ENCODE data around the gene MEF2B. TPM values are rescaled to one million over a fixed set of nuclear protein-coding genes. Genes with fewer than 3 reads are reported as not detected.

Gene MEF2B
- total and polyA plus RNA-seq, 2 donors (not counting 1 experiment from before 2014, with no cell fraction given): 0.33 to 0.35 TPM

- Histone ChIP-seq H3K27ac (ENCODE audit: insufficient read depth, low read length) (no peak overlapping the region), H3K9ac (ENCODE audit: insufficient read depth, low read length) (no peak overlapping the region), H2AFZ (ENCODE audit: low read length) (no peak overlapping the region), H3K4me2 (ENCODE audit: extremely low read depth, insufficient read depth, low read length) (no peak overlapping the region), H3K9me3 (ENCODE audit: control insufficient read depth, insufficient read depth, low read depth, low read length) (no peaks in the 10 kb centered on the region), H3K79me2 (ENCODE audit: control insufficient read depth, insufficient read depth, low read length) (no peaks in the 10 kb centered on the region), H3K27me3 (ENCODE audit: control insufficient read depth, insufficient read depth, low read length) (no peaks in the 10 kb centered on the region), H3K4me1 (ENCODE audit: control insufficient read depth, extremely low read depth, insufficient read depth, low read length) (no peaks in the 10 kb centered on the region), H3K4me3 (replicated peaks in 1 of 4; ENCODE audit: control extremely low read depth in 1 of 4, insufficient read depth in 1 of 4, low read depth in 3 of 4, low read length in 4 of 4) (no peak overlapping the region), H4K20me1 (ENCODE audit: control insufficient read depth, extremely low read depth, insufficient read depth, low read length) (no peaks in the 10 kb centered on the region), H3K36me3 (ENCODE audit: control insufficient read depth, insufficient read depth, low read length) (peaks cover 3% of the 10 kb centered on the region)
- no peak for DNase-seq (ENCODE audit: low read depth in 2 of 2)
- TF ChIP-seq EZH2 (IDR thresholded peaks at IDR 0.05; ENCODE audit: low read length, missing control alignments) (no peak), CTCF (conservative IDR thresholded peaks at IDR 0.05 in 1 of 2, IDR thresholded peaks at IDR 0.05 in 1 of 2; ENCODE audit: low read depth in 1 of 2, low read length in 2 of 2) (no peak)
These were observed 50.5 kb downstream of the MEF2B start for GRCh38 chr19:19119325-19120237.

GRCh38 chr19:19115954-19116353, 54.1 kb downstream of the MEF2B start:
- H3K4me1 ChIP-seq (ENCODE audit: control insufficient read depth, extremely low read depth, insufficient read depth, low read length): no peaks in the 10 kb centered on the region
- TF ChIP-seq CTCF (conservative IDR thresholded peaks at IDR 0.05 in 1 of 2, IDR thresholded peaks at IDR 0.05 in 1 of 2; ENCODE audit: low read depth in 1 of 2, low read length in 2 of 2) (peak; percentile 41 to 60), EZH2 (IDR thresholded peaks at IDR 0.05; ENCODE audit: low read length, missing control alignments) (no peak)
- no peak overlapping the region for H3K9ac ChIP-seq (ENCODE audit: insufficient read depth, low read length)
- no peaks in the 10 kb centered on the region for H3K79me2 ChIP-seq (ENCODE audit: control insufficient read depth, insufficient read depth, low read length)
- DNase-seq (ENCODE audit: low read depth in 2 of 2): no peak
- no peak overlapping the region for H2AFZ ChIP-seq (ENCODE audit: low read length)
- no peak overlapping the region for H3K4me2 ChIP-seq (ENCODE audit: extremely low read depth, insufficient read depth, low read length)
- H3K4me3 ChIP-seq (replicated peaks in 1 of 4; ENCODE audit: control extremely low read depth in 1 of 4, insufficient read depth in 1 of 4, low read depth in 3 of 4, low read length in 4 of 4): no peak overlapping the region
- H4K20me1 ChIP-seq (ENCODE audit: control insufficient read depth, extremely low read depth, insufficient read depth, low read length): no peaks in the 10 kb centered on the region
- no peaks in the 10 kb centered on the region for H3K27me3 ChIP-seq (ENCODE audit: control insufficient read depth, insufficient read depth, low read length)
- H3K36me3 ChIP-seq (ENCODE audit: control insufficient read depth, insufficient read depth, low read length): peaks cover 3% of the 10 kb centered on the region
- H3K9me3 ChIP-seq (ENCODE audit: control insufficient read depth, insufficient read depth, low read depth, low read length): no peaks in the 10 kb centered on the region
- H3K27ac ChIP-seq (ENCODE audit: insufficient read depth, low read length): no peak overlapping the region

GRCh38 chr19:19113040-19113626, 56.9 kb downstream of the MEF2B start:
- no peaks in the 10 kb centered on the region for H3K27me3 ChIP-seq (ENCODE audit: control insufficient read depth, insufficient read depth, low read length)
- H3K4me2 ChIP-seq (ENCODE audit: extremely low read depth, insufficient read depth, low read length): no peak overlapping the region
- no peak overlapping the region for H3K27ac ChIP-seq (ENCODE audit: insufficient read depth, low read length)
- H3K36me3 ChIP-seq (ENCODE audit: control insufficient read depth, insufficient read depth, low read length): no peaks in the 10 kb centered on the region
- H3K79me2 ChIP-seq (ENCODE audit: control insufficient read depth, insufficient read depth, low read length): no peaks in the 10 kb centered on the region
- no peak overlapping the region for H2AFZ ChIP-seq (ENCODE audit: low read length)
- no peaks in the 10 kb centered on the region for H4K20me1 ChIP-seq (ENCODE audit: control insufficient read depth, extremely low read depth, insufficient read depth, low read length)
- no peak overlapping the region for H3K9ac ChIP-seq (ENCODE audit: insufficient read depth, low read length)
- peaks cover 2% of the 10 kb centered on the region for H3K4me1 ChIP-seq (ENCODE audit: control insufficient read depth, extremely low read depth, insufficient read depth, low read length)
- no peaks in the 10 kb centered on the region for H3K9me3 ChIP-seq (ENCODE audit: control insufficient read depth, insufficient read depth, low read depth, low read length)
- H3K4me3 ChIP-seq (replicated peaks in 1 of 4; ENCODE audit: control extremely low read depth in 1 of 4, insufficient read depth in 1 of 4, low read depth in 3 of 4, low read length in 4 of 4): no peak overlapping the region
- peak; percentile 30 to 43 for DNase-seq (ENCODE audit: low read depth in 2 of 2)
- no peak for TF ChIP-seq CTCF (conservative IDR thresholded peaks at IDR 0.05 in 1 of 2, IDR thresholded peaks at IDR 0.05 in 1 of 2; ENCODE audit: low read depth in 1 of 2, low read length in 2 of 2)
- TF ChIP-seq EZH2 (IDR thresholded peaks at IDR 0.05; ENCODE audit: low read length, missing control alignments): no peak
